GM12892 (cell line): ENCODE measurements around the gene OBP2A.

Source experiments
- POLR2A ChIP-seq: IDR thresholded peaks from 2 replicates; pipeline ENCODE4 v1.6.1; 2011; ENCODE audit warnings: low read depth, low read length, control low read depth
- POLR2AphosphoS5 ChIP-seq: IDR thresholded peaks from 2 replicates; pipeline ENCODE4 v1.6.1; 2011; ENCODE audit warnings: low read depth, low read length, control low read depth
- TAF1 ChIP-seq: IDR thresholded peaks from 2 replicates; pipeline ENCODE4 v1.6.1; 2011; ENCODE audit warnings: low read depth, mild to moderate bottlenecking, control low read depth, low read length, borderline replicate concordance

- no peak for TF ChIP-seq POLR2A
- TF ChIP-seq POLR2AphosphoS5, result no peak
- no peak for TF ChIP-seq TAF1
Observed at GRCh38 chr9:135566552-135566951, 20.6 kb downstream of the OBP2A start.
